ENCODE results near the gene FAM153A.
"Not testable (repeated sequence)": the region's sequence is repeated elsewhere in the genome, so short reads cannot be mapped to it uniquely, and the experiment has no call there.

Gene FAM153A

GRCh38 chr5:177782792-177783633, at the start of gene FAM153A:
Gene FAM153A, minus strand, starts transcription at chr5:177782899.
- not testable (repeated sequence) for DNase-seq

GRCh38 chr5:177832287-177832686, 49.6 kb upstream of the FAM153A start:
- DNase-seq: not testable (repeated sequence)

GRCh38 chr5:177826073-177826472, 43.4 kb upstream of the FAM153A start:
- DNase-seq: not testable (repeated sequence)

GRCh38 chr5:177824776-177825175, 42.1 kb upstream of the FAM153A start:
- not testable (repeated sequence) for DNase-seq

- not testable (repeated sequence) for DNase-seq
These were observed 39.8 kb upstream of the FAM153A start for GRCh38 chr5:177822489-177822888.

GRCh38 chr5:177819664-177820063, 37.0 kb upstream of the FAM153A start:
- DNase-seq: not testable (repeated sequence)

- DNase-seq: not testable (repeated sequence)
These were observed 30.2 kb upstream of the FAM153A start for GRCh38 chr5:177812814-177813425.

GRCh38 chr5:177812160-177812743, 29.6 kb upstream of the FAM153A start:
- DNase-seq: not testable (repeated sequence)

GRCh38 chr5:177809209-177809913, 26.7 kb upstream of the FAM153A start:
- DNase-seq: not testable (repeated sequence)

- not testable (repeated sequence) for DNase-seq
These were observed 25.7 kb upstream of the FAM153A start for GRCh38 chr5:177808420-177808819.

GRCh38 chr5:177807265-177807664, 24.6 kb upstream of the FAM153A start:
- DNase-seq: not testable (repeated sequence)

- not testable (repeated sequence) for DNase-seq
These were observed 18.7 kb upstream of the FAM153A start for GRCh38 chr5:177801427-177801826.

GRCh38 chr5:177798237-177798840, 15.6 kb upstream of the FAM153A start:
- DNase-seq: not testable (repeated sequence)

GRCh38 chr5:177793272-177793671, 10.6 kb upstream of the FAM153A start:
- DNase-seq: not testable (repeated sequence)

- not testable (repeated sequence) for DNase-seq
These were observed 8.9 kb upstream of the FAM153A start for GRCh38 chr5:177791649-177792048.

GRCh38 chr5:177782169-177782568, 530 bp downstream of the FAM153A start:
- not testable (repeated sequence) for DNase-seq

GRCh38 chr5:177771206-177771605, 11.5 kb downstream of the FAM153A start:
- not testable (repeated sequence) for DNase-seq

GRCh38 chr5:177770646-177771045, 12.1 kb downstream of the FAM153A start:
- DNase-seq: not testable (repeated sequence)

- not testable (repeated sequence) for DNase-seq
These were observed 18.8 kb downstream of the FAM153A start for GRCh38 chr5:177763737-177764508.

GRCh38 chr5:177760954-177761353, 21.7 kb downstream of the FAM153A start:
- DNase-seq: not testable (repeated sequence)

- not testable (repeated sequence) for DNase-seq
These were observed 35.3 kb downstream of the FAM153A start for GRCh38 chr5:177747354-177747753.

GRCh38 chr5:177724858-177725257, 57.8 kb downstream of the FAM153A start:
- not testable (repeated sequence) for DNase-seq
